Measurements from ENCODE around the gene NCAPH2.

Gene NCAPH2

DNA sequence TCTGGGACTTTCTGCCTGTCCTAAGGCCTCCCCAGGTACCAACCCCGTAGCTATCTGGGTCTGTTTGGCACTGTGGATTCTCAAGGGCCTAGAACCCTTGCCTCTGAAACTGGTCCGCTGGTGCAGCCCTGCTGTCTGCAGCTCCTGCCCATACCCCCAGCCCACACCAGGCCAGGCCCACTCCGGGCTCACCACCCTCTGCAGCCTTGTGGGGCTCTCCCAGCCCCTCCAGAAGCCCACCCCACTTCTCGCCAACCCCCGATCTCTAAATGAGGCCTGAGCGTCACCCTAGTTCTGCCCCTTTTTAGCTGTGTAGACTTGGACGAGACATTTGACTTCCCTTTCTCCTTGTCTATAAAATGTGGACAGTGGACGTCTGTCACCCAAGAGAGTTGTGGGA is 42.4 kb downstream of the NCAPH2 start:
- DNase-seq, result no peak

DNA sequence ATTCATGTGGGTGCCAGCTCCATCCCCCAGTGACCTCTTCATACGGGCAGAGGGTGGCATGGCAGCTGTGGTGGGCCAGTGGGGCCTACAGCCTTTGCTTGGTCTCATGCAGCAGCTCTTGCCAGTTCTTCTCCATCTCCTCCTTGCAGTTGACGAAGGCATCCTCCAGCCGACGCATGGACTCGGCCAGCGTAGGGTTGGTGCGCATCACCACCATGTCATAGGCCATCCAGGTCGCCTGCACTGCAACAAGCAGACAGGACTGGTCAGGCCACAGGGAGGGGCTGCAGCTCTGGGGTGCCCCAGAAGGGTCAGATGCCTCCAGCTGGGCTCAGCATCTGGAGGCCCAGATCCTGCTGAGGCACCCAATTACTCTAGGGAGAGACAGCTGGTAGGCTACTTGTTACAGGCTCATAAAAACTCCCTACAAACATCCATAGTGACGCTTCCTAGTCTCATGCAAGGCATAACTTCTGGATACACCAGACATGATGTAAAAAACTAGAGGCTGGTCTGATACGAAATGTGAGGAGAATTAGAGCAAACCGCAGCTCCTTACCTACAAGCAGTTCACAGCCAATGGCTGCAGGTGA is 43.2 kb downstream of the NCAPH2 start:
- no peak for DNase-seq

DNA sequence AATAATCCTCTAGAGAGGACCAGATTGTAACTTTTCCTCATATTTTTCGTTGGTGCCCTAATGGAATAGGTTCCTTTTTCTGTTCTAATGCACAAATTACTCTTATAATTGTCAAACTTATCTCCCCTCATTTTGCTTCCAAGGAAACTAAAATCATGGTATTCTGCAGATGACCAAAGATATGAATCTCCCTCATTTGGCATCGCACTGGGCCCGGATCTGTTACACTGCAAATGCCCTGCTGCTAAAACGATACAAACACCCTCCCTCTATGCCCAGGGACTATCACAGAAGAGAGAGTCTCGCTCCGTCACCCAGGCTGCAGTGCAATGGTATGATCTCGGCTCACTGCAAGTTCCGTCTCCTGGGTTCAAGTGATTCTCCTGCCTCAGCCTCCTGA is 45.3 kb downstream of the NCAPH2 start:
- no peak for DNase-seq

DNA sequence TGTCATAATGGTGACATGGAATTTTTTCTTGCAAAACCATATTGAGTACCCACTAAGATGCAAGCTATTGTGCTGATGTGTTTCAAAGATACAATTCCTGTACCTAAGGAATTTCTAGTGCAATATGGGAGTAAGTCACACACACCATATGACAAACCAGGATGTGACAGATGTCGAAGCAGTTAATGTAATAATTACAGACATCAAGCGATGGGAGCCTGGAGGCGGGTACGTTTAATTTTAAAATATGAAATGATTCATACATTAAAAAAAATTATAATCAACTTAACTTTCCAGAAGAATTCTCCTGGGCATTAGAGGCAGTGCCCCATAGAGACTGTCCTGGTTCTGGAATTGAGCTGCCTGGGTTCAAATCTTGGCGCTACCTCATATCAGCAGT is 48.7 kb downstream of the NCAPH2 start:
- no peak for DNase-seq

DNA sequence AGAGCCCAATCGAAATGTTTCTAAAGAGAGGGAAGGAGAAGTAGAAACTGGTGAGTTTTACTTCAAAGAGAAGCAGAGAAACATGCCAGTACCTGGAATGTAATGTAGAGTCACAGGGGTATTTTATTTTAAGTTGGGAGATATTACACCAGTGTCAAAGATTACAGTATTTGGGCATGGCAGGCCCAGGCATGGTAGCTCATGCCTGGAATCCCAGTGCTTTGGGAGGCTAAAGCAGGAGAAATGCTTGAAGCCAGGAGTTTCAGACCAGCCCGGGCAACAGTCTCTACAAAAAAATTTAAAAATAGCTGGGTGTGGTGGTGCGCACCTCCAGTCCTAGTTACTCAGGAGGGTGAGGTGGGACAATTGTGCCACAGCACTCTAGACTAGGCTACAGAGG is 52.0 kb downstream of the NCAPH2 start:
- DNase-seq, result no peak

DNA sequence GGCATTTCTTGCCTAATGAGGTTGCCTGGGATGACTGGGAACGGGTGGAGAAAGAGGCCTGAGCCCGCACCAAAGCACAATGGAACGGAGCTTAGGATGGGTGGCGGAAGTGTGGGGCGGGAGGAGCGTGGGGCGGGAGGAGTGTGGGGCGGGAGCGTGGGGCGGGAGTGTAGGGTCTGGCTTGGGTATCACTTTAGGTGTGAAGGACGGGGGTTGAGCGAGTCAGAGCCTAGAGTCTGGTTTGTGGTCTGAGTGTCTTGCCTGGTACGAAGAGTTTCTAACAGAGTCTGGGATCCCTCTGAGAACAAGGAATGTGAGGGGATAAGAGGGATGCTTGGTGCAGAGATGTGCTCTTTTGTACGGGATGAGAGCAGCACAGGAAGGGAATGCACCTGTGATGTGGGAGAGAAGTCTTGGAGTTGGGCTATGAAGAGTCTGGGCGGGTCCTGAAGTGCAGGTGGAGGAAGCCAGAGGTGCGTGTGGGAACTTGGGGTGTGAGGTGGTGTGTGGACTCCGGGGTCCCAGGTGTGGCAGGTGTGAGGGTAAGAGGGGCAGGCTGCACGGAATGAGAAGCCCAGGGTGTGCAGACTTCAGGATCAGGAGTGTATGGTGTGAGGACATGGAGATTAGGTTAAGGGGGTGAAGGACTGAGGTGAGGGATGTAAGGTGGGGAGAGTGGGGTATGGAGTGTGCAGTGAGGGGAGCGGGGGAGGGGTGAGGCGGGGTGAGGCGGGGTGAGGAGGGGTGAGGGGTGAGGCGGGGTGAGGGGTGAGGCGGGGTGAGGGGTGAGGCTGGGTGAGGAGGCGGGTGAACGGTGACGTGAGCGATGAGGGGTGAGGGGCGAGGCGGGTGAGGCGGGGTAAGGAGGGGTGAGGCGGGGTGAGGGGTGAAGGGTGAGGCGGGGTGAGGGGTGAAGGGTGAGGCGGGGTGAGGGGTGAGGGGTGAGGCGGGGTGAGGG is 53.7 kb downstream of the NCAPH2 start:
- no peak for DNase-seq

DNA sequence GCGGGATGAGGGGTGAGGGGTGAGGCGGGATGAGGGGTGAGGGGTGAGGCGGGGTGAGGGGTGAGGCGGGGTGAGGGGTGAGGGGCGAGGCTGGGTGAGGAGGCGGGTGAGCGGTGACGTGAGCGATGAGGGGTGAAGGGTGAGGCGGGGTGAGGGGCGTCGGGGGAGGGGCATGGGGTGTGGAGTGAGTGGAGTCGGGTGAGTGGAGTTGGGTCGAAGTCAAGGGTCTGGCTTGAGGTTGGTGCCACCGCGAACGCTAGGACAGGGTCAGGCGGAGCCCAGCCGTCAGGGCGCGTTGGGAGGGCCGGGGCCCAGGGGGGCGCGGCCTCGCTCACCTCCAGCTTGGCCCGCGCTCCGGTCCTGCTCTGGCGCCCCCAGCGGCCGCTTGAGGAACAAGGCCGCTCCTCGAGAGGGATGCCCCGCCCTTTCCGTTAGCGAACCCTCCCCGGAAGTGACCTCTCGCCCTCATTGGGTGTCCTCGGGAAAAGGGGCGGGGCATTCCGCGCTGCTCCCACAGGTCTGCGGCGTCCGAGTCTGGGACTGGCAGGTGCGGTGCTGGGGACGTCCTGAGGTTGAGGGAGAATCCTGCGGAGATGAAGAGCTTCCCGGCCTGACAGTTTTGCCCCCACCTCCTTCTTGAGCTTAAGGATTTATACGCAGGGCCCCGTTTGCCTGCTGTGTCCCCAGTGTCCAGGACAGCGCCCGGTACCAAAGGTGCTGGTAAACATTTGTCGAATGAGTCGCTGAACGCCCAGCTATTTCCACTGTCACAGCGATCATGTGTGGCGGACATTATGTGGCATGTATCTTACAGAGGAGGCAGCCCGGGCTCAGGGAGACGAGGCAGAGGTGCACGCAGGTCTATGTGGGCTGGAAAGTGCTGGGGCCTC is 54.7 kb downstream of the NCAPH2 start, which contains the start of gene SYCE3:
TSS of gene SYCE3 (minus strand) at position 397 of the 890 bp plus-strand sequence. CDS start 6,514 bp downstream, outside the sequence.
- DNase-seq, result peak; percentile 91

DNA sequence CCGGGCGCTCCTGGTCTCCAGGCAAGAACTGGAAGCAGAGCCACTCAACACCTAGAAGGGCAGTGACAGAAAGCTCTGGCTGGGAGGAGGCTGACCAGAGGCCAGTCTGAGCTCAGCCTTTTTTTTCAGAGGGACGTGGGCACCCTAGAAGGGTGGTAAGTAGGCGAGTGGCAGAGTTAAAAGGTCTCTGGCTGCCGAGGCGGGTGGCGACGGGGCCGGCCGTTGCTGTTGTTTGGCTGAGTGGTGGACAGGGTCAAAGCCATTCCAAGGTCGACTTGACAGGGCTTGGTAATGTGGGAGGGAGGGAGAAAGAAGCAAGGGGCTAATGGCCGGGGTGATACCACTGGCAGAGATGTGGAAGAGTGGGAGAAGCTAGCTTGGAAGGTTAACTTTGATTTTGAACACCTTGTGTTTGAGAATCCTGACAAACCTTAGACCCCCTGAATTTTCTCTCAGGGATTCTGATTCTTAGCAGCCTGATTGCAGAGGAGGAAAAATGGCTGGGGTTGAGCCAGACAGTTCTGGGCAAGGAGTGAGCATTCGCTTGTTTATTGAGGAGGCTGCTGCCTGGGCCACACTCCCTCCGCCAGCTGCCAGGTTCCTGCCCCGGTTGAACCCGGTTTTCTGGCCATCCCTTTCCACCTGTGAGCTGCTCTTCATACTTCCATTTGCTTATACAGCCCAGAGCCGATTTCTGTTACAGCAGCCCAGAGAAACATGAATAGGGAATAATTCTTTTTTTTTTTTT is 55.6 kb downstream of the NCAPH2 start:
- DNase-seq, result no peak

DNA sequence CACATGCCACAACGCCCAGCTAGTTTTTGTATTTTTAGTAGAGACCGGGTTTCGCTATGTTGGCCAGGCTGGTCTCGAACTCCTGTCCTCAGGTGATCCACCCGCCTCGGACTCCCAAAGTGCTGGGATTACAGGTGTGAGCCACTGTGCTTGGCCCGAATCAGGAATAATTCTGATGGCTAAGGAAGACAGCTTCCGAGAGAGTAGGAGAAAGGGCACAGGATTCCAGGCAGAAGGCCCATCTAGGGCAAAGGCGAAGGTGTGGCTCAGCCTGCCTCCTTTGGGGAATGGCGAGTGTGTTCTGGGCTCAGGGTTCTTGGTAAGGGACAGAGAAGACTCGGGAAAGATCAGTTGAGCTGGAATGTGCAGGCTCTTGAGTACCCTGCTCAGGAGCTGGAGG is 56.3 kb downstream of the NCAPH2 start:
- no peak for DNase-seq

DNA sequence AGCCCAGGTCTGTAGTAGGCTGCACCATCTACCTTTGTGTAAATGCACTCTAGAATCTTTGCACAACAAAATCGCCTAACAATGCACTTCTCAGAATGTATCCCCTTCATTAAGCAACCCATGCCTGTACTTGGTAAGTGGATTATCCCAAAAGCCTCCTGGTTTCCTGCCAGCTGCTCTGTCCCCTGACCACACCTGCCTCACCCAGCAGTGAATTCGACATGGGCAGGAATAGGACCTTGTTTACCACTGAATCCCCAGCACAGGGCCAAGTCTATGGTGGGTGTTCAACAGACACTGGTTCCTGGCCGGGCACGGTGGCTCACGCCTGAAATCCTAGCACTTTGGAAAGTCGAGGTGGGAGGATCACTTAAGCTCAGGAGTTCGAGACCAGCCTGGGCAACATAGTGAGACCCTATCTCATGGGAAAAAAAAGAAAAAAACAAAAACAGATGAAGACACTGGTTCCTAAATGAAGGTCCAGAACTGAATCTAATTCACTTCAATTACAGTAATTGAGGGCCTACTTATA is 59.8 kb downstream of the NCAPH2 start:
- no peak for DNase-seq

DNA sequence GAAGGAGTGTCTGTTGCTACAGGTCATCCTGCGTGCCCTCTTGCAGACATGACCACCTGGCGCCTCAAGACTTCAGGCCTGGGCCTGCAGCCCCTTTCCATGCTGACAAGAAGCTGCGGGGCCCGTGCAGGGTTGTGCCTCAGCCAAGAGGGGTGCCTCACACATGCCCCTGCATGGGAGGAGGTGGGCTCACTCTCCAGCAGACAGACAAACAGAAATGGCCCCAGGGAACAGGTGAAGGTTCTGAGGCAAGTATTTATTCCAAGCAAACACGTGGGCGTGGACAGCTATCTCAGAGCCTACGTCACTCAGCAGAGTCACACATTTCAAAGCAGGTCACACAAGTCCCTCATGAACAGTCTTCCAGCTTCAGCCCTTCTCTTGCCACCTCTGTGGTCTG is 60.6 kb downstream of the NCAPH2 start:
- DNase-seq, result no peak

DNA sequence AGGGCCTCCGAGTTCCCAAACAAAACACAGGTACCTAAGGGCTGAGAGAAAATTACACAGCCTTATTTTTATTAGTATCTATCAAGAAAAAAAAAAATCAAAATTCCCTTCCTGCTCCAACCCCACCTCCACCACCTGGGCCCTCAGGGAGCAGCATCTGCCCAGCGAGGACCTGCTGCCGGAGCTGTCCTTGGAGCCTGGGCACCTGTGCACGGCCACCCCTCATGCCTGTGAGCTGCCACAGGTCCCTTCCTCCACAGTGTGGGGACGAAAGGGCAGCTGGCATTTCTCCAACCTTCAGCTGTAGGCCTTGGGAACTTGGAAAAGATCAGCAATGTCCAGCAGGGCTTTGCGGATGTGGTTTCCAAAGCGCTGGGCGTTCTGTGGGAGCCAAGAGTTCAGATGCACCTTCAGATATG is 61.0 kb downstream of the NCAPH2 start:
- DNase-seq, result no peak

DNA sequence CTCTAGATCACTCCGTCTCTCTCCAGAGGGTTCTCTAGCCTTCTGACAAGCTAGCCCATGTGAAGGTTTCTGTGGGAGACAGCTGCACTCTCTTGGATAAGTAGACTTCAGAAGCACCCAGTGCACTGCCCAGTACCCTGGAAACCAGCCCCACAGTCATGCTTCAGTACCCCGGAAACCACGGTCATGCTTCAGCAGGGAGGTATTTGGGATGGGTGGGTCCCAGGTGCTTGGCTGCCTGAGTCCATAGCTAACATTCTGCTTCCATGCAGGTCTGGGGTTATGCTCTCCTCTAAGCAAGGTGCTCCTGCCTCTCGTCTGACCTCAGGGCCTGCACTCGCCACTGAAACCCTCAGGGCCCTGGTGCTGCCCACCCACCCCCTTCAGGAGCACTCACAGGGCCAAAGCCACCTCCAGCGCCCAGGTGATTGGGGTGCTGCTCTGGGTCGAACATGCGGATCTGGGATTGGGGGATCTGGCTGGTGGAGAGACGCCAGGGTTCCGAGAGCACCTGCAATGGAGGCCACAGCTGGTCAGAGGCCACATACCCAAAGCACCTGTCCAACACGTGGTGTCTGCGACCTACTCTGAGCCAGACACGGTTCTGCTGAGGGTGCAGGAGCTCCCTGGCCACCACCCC is 62.0 kb downstream of the NCAPH2 start:
- no peak for DNase-seq

DNA sequence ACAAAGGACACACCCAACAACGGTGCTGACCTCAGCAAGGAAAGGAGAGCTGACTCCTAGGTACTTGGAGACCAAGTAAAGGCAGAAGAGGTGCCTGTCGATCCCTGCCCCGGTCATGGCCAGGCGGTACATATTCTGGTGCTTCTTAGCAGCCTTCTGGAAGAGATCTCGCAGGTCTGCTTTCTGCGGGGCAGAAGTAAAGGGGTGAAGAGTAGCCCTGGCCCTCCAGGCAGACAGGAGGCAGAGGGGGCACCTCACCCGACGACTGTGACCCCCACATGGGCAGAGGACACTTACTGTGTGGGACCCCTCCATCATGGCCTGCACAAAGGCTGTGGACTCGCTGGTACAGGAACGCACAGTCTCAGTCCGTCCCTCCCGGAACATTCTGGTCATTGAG is 62.8 kb downstream of the NCAPH2 start:
- DNase-seq, result no peak

DNA sequence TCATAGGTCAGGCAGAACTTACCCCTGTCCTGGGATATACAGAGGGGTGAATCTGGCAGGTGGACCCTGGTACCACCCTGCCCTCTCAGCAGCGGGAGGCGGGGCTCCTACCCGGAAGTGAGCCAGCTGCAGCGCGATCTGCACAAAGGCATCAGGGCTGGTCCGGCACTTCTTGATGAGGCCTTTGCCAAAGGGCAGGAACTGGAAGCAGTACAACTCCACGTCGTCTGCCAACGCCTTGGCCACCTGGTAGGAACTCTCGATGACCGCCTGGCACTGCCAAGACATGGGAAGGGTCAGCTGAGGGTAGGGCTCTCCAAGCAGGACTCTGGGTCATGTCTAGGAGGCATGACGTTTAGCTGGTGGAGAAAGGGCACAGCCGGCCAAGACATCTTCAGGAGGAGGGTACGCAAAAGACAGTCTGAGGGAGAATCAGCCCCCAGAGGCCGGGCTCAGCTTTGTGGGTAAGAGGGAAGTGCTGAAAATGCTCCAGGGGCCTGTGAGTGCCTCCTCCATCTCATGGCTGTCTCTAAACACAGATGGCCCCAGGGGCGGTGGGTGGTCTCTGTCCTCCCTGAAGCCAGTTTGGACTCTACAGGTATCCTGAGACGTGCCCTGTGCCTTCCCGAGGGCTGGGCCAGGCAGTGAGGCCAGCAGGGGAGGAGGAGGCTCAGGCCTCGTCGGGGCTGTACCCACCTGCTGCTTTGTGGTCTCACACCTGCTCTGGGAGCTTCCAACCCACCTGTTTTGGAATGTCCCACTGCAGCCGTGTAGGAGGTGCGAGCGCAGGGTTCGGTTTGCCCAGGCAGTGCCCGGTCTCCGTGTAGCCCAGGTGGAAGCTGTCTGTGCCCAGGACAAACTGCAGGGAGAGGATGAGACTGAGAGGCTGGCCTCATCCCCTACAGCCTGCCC is 63.5 kb downstream of the NCAPH2 start:
- no peak for DNase-seq

DNA sequence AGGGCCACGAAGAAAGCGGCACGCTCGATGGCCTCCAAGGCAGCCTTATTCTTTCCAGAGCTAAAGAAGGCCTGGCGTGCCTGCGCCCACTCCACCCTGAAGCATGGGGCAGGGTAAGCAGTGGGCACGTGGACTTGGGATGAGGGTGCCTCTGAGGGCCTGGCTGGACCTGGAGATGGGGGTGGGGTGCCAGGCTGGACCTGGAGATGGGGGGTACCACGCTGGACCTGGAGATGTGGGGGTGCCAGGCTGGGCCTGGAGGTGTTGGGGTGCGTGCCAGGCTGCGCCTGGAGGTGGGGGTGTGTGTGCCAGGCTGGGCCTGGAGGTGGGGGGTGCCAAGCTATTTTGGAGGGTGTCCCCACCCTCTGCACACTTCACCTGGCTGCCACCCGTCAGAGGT is 64.9 kb downstream of the NCAPH2 start:
- DNase-seq, result no peak

DNA sequence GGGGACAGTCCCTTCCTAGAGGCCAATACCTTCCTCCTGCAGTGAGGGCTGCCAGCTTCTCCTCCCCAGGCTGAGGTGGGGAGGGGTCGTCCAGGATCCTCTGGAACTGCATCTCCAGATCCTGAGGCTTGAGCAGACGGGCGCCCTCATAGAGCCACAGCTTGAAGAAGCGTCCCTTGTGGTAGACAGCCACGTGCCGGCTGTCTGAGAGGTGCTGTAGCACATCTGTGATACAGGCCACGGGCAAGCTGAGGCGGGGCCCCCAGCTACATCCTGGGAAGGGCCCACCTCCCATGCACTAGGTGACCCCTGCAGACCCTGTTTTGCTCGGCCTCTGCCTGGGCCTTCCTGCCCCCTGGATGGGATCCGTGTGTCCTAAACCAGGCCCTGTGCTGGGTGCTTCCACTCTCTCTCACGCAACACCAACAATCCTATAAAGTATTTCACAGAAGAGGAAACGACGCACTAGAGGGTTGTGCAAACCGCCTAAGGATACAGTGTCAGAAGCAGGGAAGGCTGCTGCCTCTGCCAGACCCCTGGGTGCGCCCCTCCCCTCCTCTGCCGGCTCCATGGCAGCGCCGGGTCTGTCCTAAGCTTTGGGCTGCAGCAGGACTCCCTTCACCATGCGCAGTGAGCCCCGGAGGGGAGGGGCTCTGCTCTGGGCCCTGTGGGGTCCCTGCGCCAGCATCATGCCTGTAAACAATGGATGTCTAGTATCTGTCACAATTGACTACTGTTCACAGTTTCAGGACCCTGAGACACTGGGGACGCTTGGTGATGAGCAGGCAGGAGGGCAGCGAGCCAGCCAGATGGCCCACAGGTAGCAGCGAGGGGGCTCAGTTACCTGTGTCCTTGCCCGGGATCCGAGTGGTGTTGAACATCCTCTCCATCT is 65.7 kb downstream of the NCAPH2 start:
- DNase-seq, result no peak

DNA sequence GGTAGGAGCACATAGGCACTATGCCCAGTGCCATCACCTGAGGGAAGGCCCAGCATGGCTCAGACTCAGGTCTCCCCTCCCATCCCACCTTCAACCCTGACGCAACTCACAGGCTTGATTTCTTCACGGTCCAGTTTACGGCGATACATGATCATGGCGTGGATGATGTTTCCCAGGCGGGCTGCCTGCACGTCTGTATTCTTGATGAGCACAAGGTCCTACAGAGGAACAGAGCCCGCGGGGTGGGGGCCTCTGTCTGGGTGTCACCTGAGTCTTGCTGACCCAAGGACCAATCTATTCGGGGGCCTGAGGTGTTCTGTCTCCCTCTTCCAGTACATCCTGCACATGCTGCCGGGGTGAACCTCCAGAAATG is 66.3 kb downstream of the NCAPH2 start:
- no peak for DNase-seq
